HG03469 (cell line): Measurements from ENCODE around the gene TOP2A.

ENCODE experiments used
- ATAC-seq: cut with Tn5 transposase; IDR thresholded peaks from one replicate; pipeline ENCODE4 v1.9.1; 2021; ENCODE audit warnings: mild to moderate bottlenecking, moderate library complexity, moderate number of reproducible peaks; ENCODE audit not compliant: unreplicated experiment

Gene TOP2A

DNA sequence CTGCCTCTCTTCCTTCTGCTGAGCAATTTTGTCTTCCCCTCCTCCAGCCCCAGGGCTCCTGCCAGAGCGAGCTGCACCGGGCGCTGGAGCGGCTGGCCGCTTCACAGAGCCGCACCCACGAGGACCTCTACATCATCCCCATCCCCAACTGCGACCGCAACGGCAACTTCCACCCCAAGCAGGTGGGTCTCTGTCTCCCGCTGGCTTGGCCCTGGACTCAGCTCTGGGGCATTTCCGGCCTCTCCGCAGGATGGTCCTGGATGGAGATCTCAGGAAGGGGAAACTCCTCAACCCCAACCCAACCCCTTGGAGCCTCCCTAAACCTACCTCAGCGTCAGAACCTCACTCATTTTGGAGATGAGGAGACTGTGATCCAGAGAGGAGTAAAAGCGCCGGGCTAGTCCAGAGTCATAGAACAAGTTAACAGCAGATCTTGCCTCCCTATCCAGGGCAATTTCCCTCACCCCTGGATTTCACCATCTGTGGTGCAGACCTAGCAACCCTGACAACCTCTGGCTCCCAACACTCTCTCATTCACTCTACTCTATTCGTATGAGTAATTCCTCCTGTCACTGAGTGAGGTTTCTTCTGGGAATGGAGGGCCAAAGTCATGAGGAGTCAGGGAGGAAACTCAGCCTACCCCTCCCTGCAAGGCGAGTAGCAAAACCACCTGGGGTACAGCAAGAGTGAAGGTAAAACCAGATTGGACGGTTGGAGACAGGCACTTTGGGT lies 36.4 kb upstream of the TOP2A start:
- ATAC-seq = no peak

DNA sequence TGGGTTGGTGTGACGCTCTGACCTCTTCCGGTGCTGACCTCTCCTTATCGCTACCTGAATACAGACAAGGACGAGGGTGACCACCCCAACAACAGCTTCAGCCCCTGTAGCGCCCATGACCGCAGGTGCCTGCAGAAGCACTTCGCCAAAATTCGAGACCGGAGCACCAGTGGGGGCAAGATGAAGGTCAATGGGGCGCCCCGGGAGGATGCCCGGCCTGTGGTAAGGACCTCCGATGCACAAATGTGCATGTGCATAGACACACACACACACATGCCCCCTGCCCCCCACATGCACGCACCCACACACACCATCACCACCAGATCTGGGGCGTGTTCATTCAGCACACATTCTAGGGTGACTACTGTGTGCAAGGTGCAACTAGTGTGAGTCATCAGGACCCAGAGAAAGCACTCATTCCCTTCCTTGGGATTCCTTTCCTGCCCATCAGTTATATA lies 35.3 kb upstream of the TOP2A start:
- ATAC-seq = no peak

DNA sequence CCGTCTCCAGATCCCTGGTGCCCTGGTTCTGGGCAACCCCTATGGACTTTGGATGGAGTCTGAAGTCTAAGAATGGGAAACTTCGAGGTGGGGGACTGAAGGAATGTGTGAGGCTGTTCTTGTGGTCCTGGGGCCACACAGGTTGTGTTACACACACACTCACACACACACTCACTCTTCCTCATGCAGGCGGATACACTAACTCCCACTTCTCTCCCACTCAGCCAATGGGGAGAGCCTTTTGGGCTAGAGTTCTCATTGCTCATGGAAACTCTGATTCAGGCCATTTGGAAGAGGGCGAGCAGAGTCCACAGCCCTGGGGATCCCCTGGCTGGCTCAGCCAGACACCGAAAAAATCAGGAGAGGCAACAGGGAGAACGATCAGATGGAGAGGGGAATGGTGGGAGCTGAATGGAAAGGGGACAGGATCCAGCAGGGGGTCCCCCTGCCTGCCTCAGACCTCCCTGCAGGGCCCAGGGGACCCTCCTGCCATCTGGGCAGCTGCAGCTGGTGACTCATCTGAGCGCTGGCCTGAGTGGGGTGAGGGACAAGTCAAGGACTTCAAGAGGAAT lies 34.6 kb upstream of the TOP2A start:
- ATAC-seq = no peak

DNA sequence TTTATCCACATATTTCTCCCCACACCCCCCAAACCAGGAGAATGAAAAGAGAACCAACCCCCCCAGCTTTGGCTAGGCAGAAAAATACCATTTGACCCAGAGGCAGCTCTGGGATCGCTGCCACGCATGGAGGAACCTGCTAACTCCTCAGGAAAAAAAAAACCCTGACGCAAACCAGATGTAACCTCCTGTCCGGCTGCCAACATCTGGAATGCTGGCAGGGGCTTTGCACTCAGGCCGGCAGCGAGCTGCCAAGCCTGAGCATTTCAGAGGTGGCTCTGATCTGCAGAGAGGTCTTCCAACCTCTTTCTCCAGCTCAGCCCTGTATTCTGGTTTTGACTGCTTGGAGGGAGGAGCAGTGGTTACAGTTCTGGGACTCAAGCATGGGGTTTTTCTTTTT lies 33.7 kb upstream of the TOP2A start:
- no peak for ATAC-seq

DNA sequence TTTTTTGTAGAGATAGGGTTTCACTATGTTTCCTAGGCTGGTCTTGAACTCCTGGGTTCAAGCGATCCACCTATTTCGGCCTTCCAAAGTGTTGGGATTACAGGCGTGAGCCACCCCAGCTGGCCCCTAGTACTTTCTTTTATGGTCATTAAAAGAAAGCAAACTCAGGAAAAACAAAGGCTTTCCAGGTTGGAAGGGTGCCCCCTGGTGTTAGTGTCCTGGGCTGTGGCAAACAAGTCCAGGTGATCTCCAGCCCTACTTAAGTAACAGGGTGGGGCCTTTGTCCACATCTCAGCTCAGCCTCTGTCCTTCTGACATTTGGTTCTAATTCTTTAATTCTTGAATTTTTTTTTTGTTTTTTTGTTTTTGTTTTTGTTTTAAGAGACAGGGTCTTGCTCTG lies 32.5 kb upstream of the TOP2A start:
- no peak for ATAC-seq

DNA sequence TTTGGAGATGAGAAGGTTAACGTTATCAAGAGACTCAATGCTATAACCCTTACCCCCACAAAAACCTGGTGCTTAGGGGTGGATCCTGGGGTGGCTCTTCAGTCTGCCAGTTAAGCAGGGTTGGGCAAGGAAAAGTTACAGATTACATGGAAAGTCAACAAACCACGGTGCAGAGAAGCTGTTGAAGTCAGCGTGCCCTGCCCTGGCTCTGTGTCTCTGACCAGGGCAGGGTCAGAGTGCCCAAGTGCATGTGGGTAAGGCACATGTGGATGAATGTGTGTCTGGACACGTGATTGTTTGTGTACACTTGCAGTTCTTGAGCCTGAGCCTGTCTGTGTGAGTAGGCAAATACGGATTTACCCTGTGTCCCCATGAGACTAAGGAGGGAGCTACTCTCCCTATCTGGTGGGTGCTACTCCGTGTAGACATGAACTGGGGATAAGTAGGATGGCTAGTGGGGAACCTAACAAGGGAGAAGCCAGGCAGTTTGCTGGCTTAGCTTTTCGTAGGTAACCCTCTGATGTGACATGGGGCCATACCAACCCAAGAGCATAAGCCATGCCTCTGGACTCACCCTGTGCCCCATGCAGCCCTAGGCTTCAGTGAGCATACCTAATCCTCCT lies 31.1 kb upstream of the TOP2A start:
- ATAC-seq = no peak

DNA sequence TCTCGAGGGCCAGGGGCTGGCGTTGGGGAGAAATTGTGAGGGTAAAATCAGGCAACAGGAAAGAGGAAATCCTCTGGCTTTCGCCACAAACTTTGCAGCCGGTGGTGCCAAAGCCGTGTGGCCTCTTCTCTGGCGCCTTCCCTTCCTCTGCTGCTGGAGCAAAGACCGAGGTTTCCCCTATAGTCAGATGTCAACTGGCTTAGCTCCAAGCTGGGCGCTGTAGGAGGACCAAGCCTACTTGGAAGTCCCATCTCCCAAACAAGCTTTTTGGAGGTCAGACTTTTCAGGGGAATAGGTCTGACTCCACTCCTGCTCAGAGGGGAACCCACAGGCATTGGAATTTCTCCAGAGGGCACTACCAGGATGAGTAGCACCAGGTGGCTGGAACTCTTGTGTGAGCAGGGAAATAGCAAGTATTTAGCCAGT lies 30.5 kb upstream of the TOP2A start:
- ATAC-seq = no peak

DNA sequence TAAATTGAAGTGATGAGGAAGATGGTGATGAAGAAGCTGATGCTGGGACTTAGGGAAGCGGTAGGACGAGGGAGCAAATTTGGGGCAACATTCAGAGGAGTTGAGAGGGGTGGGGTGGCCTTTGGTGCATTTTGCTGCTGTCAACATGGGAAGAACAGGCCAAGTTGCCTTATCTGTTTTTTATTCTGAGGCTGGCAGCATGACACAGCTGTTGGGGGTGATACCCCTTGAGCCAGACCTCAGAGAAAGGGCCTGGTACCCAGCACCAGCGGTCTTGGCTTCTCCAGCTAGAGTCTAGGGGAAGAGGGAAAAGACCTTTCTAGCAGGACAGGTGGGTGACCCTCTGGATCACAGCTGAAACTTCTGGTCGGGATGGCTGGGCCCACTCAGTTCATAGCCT lies 30.1 kb upstream of the TOP2A start:
- no peak for ATAC-seq

DNA sequence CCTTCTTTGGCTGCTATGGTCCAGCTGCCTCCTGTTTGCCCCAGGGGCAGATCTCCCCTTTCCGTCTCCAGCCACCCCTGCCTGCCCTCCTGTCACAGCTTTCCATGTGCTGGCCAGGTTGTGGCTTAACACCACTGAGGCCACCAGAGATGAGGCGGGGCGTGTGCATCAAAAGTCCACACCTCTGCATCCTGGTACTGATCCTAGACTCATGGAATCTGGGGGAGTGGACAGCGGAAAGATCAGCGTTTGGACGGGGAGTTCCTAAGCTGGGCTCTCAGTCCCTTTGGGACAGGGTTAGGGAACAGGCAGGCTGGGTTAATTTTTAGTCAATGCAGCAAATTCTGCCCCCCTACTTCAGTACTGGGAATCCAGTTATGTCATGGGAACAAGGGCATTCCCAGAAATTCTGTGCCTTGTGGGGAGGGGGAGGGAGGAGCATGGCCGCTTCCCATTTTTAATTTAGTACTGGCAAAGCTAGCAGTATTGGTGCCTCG lies 29.5 kb upstream of the TOP2A start:
- ATAC-seq = no peak

DNA sequence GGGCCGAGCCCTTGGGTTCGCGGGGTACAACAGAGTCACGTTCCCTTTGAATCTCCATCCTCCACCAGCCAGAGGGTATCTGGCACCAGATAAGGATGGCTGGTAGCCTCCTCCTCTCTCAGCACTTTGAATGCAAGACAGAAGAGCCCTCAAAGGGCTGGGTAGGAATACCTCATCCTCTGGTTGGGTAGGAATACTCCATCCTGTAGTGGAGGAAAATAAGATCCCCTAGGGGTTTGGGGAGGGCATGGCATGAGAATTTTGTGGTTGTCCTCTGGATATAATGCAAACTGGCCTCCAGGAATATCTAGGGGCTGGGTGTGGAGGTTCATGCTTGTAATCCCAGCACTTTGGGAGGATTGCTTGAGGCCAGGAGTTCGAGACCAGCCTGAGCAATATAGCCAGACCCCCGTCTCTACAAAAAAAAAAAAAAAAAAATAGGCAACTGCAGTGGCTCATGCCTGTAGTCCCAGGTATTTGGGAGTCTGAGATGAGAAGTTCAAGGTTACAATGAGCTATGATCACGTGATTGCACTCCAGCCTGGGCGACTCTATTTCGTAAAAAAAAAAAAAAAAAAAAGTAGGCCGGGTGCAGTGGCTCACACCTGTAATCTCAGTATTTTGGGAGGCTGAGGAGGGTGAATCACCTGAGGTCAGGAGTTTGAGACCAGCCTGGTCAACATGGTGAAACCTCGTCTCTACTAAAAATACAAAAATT lies 28.2 kb upstream of the TOP2A start:
- ATAC-seq = no peak

DNA sequence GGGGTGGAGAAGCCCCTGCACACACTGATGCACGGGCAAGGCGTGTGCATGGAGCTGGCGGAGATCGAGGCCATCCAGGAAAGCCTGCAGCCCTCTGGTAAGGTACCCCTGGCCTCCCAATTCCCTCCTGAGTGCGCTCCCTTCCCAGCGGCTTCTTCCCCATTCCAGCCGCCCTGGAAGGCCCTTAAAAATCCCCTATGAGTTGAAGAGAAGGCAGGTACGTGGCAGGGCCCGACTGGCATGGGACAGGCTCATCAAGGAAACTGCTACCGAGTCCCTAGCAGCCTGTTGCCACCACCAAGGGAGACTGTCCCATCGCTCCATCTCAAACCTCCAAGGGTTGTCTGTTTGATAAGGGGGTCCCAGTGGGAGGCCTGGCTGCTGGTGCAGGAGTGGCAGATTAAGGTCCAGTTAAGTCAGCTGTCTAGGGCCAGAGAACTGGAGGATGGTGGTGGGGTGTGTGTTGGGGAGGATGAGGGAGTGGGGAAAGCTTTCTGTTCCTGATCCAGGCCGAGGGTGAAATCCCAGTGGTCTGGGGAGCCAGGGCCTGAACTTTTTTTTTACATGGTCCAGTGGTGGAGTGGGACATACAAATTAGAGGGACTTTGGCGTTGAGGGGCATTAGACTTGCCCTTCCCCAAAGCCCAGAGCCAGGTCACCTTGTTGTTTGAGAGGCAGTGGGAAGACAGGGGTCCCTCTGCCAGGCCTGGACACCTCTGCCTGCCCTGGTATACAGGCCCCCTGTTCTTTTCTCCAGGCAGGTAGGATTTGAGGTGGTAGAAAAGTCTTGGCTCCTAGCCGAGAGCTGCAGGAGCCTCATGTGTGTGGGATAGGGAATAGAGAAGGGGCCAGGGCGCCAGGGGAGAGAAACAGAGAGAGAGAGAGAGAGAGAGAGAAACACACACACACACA lies 26.5 kb upstream of the TOP2A start:
- no peak for ATAC-seq

DNA sequence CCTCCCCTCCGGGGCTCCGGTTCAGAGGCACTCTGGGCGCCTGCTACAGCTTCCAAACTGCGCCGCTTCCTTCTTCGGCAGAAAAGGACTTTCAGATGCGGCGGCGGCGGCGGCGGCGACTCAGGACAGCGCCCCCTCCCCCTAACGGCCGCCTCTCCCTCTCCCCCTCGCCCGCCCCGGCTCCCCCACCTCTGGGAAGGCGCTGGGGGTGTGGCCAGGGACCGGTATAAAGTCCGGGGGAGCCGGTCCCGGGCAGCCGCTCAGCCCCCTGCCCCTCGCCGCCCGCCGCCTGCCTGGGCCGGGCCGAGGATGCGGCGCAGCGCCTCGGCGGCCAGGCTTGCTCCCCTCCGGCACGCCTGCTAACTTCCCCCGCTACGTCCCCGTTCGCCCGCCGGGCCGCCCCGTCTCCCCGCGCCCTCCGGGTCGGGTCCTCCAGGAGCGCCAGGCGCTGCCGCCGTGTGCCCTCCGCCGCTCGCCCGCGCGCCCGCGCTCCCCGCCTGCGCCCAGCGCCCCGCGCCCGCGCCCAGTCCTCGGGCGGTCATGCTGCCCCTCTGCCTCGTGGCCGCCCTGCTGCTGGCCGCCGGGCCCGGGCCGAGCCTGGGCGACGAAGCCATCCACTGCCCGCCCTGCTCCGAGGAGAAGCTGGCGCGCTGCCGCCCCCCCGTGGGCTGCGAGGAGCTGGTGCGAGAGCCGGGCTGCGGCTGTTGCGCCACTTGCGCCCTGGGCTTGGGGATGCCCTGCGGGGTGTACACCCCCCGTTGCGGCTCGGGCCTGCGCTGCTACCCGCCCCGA lies 25.7 kb upstream of the TOP2A start, which contains the start of gene IGFBP4:
TSS of gene IGFBP4 (plus strand) at position 255 of the 792 bp plus-strand sequence. CDS start at position 541, 286 bp downstream.
- no peak for ATAC-seq

DNA sequence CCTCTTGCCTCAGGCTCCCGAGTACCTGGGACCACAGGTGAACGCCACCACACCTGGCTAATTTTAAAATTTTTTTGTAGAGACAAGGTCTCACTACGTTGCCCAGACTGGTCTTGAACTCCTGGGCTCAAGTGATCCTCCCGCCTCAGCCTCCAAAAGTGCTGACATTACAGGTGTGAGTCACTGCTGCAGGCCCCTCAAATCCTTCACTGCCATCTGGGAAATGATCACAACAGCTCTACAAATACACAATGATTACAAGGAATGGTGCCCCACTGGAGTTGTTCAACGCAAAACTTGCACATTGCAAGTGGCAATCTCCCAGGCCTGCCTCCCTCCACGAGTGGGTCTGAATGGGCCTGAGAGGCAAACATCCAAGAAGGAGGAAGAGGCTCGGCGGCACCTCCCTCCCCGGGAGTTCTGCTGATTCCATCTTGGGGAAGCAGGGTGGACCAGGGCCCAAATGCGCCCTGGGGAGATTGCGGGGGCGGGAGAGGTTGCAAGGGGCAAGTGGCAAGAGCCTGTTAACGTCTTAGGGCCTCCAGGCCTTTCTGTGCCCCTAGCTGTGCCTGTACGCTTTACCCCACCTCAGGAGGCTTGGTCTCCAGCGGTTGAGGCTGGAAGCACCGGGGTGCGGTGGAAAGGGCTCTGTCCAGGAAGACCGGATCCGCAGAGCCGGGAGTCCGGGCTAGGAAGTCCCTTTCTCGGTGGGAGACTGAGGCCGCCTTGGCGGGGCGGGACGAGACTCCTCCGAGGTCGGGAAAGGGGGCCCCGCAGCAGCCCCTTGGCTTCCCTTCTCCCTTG lies 24.9 kb upstream of the TOP2A start:
- no peak for ATAC-seq

DNA sequence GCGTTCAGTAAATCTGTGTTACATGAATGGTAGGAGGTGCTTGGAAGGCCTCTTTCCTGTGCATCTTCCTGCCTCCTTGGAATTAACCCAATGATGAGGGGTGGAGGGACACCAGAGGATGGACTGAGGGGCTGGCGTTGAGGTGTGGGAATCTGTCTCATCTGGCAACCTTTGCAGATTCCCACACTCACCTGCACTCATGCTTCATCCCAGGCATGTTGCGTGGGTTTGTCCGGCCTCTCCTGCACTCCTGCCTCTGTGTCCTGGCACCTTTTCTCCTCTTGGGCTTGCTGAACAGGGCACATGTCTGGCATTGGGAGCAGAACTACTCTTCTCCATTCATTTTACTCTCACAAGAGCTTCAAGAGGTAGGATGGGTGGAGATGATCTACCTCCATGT lies 22.5 kb upstream of the TOP2A start:
- no peak for ATAC-seq

DNA sequence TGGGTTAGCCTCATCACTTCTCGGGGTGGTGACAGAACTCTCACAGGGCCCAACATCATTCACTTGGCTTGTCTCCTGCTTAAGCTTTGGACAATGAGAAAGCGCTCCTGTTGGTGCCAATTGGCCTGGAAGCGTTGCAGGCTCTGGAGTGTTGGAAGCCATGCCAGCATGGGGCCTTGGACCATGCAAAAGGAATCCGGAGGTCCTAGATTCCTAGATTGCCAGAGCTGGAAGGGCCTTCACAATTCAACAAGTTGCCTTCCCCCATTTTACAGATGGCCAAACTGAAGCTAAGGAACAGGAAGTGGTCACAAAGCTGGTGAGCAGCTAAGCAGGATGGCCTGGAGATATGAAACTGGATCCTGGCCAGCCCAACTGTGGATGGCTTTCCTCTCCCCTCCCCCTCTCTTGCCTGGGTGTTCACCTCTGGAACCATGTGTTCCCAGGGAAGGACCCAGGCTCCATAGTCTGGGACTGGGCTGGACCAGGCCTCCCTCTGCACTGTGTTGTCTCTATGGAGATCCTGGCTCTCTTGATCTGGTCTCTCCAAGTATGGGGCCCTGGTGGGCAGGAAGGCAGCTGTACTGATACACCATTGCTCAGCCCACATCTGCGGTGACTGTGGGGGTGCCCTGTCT lies 19.5 kb upstream of the TOP2A start:
- ATAC-seq = no peak

DNA sequence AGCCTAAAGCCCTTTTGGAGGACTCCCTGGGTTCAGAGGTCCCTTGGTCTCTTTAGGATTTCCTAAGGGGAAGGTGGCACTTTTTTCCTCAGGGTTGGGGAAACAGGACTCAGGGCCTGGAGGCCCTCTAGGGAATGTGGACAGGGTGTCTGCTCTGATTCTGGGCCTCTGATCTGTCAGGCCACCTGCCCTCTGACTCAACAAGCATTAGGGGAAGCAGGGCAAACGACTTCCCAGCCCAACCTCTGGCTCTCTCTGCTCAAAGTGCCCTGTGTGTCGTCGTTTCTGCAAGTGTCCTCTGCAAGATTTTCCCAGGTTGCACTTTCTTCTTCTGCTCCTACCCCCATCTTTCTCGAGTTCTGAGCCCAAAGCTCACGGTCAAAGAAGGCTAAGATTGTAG lies 18.9 kb upstream of the TOP2A start:
- ATAC-seq = no peak

DNA sequence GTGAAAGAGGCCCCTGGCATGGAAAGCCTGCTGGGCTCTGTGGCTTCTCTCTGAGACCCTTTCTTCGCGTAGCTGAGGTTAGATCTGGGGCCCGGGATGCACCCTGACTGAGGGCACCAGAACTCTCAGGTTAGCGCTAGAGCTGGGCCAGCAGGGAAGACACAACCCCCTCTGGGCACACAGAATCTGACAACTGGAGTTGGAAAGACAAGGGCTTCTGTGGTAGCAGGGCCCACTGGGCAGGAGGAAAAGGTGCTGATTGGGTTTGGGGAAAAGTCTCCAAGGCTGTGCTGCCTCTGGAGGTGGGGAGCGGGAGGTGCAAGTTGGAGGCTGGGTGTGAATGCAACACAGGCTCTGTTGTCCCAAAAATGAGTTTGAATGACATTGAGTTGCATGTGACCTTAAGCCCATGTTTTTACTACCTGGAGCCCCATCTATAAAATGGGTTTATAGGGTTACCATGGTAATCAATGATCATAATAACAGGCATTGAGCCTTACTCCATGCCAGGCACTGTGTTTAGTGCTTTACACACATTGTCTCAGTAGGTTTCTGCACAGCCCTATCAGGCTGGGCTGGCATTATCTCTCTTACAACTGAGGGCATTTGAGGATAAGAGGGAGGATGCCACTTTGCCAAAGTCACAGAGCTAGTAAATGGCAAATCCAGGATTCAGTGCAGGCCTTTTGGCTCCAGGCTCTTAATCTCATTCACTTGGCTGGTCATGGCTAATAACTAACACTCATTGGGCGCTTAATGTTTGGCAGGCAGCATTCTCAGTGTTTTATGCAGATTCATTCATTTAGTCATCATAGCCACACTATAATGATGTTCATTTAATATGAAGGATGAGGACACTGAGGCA lies 16.1 kb upstream of the TOP2A start:
- ATAC-seq = no peak
